ENCODE measurements around the gene SDCBP2.

DNA sequence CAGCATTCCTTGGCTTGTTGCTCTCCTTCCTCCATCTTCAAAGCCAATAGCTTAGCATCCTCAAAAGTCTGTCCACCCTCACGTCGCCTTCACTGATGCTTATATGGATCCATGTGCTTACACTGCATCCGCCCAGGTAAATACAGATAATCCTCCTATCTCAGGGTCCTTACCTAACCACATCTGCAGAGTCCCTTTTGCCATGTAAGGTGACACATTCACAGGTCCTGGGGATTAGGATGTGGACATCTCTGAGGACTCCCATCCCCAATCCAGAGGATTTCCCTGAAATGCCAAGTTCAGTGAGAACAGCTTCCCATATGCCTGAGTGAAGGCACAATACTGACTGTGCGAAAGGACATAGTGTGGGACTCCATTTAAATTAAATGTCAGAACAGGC, 38.5 kb upstream of the SDCBP2 start:
- TF ChIP-seq EZH2phosphoT487 (IDR thresholded peaks at IDR 0.05; ENCODE audit: insufficient read depth, low read depth) (no peak), EZH2 (IDR thresholded peaks at IDR 0.05; ENCODE audit: insufficient read depth, poor library complexity, severe bottlenecking) (no peak)

All from GM23248 (cell line).